HEK293T (cell line): Measurements from ENCODE around the gene SESTD1.

Source experiments
- ARNT ChIP-seq: fragments of 450-650 bp; IDR thresholded peaks from 2 replicates; pipeline ENCODE4 v1.6.1; 2017; ENCODE audit warnings: mild to moderate bottlenecking
- BHLHE40 ChIP-seq: fragments of 450-650 bp; IDR thresholded peaks from 2 replicates; pipeline ENCODE4 v1.6.1; 2016; ENCODE audit warnings: mild to moderate bottlenecking, moderate library complexity, borderline replicate concordance
- ELF4 ChIP-seq: fragments of 450-650 bp; IDR thresholded peaks from 2 replicates; pipeline ENCODE4 v1.6.1; 2017; ENCODE audit warnings: antibody characterized with exemption
- FOXM1 ChIP-seq: fragments of 450-650 bp; IDR thresholded peaks from 2 replicates; pipeline ENCODE4 v1.6.1; 2017; ENCODE audit warnings: mild to moderate bottlenecking, borderline replicate concordance
- HDGF ChIP-seq: fragments of 450-650 bp; IDR thresholded peaks from 2 replicates; pipeline ENCODE4 v1.6.1; 2017; ENCODE audit warnings: antibody characterized with exemption, borderline replicate concordance
- LEF1 ChIP-seq: fragments of 450-650 bp; IDR thresholded peaks from 2 replicates; pipeline ENCODE4 v1.6.1; 2017; ENCODE audit warnings: mild to moderate bottlenecking, borderline replicate concordance
- NFRKB ChIP-seq: fragments of 450-650 bp; IDR thresholded peaks from 2 replicates; pipeline ENCODE4 v1.6.1; 2016; ENCODE audit warnings: mild to moderate bottlenecking, moderate library complexity
- PKNOX1 ChIP-seq: fragments of 450-650 bp; IDR thresholded peaks from 2 replicates; pipeline ENCODE4 v1.6.1; 2016
- SP1 ChIP-seq: fragments of 450-650 bp; IDR thresholded peaks from 2 replicates; pipeline ENCODE4 v1.6.1; 2017
- SUZ12 ChIP-seq: fragments of 450-650 bp; IDR thresholded peaks from 2 replicates; pipeline ENCODE4 v1.6.1; 2016; ENCODE audit warnings: mild to moderate bottlenecking
- ZNF384 ChIP-seq: fragments of 450-650 bp; IDR thresholded peaks from 2 replicates; pipeline ENCODE4 v1.6.1; 2016

DNA sequence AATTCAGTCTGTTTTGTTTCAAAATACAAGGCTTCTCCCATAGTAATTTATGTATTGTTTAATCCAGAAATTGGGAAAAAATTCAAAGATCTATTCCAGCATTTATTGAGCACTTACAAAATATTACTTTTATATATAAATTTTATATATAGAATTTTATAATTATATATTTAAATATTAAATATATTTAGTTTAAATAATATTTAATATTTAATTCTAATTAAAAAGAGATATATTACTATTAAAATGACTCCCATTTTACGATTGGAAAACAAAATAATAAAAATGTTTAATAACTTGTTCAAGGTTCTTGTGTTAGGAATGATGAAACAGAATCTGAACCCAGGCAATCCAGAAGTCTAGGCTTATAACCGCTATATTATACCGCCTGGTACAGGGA lies 40.5 kb upstream of the SESTD1 start:
- TF ChIP-seq SP1 = no peak
- no peak for TF ChIP-seq HDGF
- TF ChIP-seq ELF4 = no peak
- TF ChIP-seq FOXM1 = no peak
- TF ChIP-seq PKNOX1 = no peak
- TF ChIP-seq NFRKB = no peak
- no peak for TF ChIP-seq BHLHE40
- no peak for TF ChIP-seq ZNF384
- no peak for TF ChIP-seq SUZ12
- no peak for TF ChIP-seq LEF1
- TF ChIP-seq ARNT = no peak
